Stimulated activated naive CD4-positive, alpha-beta T cell treated with Interleukin-2 at 50 U/mL for 16 hours (primary cell): ENCODE data around the gene DRD4.
"Not testable (repeated sequence)": the region's sequence is repeated elsewhere in the genome, so short reads cannot be mapped to it uniquely, and the experiment has no call there.

ENCODE experiments used
- DNase-seq: peaks from one replicate; lab custom pipeline; 2025; lab: John Stamatoyannopoulos, UW

DRD4 gene

GRCh38 chr11:679271-680207, 42.5 kb downstream of the DRD4 start:
- no peak for DNase-seq

GRCh38 chr11:680476-680875, 43.4 kb downstream of the DRD4 start:
- DNase-seq: no peak

- no peak for DNase-seq
Measured at GRCh38 chr11:680970-681369, 43.9 kb downstream of the DRD4 start.

- no peak for DNase-seq
Measured at GRCh38 chr11:686451-687243, 49.6 kb downstream of the DRD4 start.

DNA sequence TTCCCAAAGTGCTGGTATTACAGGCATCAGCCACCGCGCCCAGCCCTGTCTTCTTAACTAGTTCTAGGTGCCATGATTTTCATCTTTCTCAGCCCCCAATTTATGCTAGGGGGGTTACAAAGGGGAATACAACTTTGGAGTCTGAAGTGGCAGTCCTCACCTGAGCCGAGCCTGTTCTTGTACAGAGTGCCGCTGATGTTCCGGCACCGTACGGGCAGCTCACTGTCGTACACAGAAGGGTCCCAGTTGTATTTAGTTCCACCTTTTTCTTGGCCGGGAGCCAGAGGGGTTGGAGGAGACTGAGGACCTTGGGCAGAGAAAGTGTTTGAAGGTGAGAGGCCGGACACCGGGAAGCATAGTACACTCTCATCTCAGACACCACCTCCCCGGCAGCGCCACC, 50.7 kb downstream of the DRD4 start:
- no peak for DNase-seq

DNA sequence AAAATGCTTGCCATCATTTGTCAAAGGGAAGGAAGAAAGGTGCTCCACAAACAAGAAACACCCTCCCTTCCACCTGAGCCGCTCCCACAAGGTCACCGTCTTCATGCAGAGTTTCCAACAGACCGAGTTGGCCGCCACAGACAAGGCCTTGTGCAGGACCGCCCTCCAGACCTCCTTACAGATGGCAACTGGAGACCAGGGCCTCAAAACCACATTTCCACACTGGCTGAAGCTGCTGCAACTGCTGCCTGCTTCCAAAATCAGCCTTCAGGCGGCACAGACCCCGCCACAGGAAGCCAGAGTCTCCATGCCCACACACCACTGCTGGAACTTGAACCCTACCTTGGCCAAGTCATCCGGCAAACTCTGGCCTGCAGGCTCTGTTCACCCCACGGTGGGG, 51.6 kb downstream of the DRD4 start:
- DNase-seq: no peak

- DNase-seq: no peak
Measured at GRCh38 chr11:689625-690024, 52.6 kb downstream of the DRD4 start.

GRCh38 chr11:690244-690643, 53.2 kb downstream of the DRD4 start:
- DNase-seq: not testable (repeated sequence)
